ENCODE measurements around the gene MROH7. TPM values are rescaled to one million over a fixed set of nuclear protein-coding genes. Genes with fewer than 3 reads are reported as not detected.

The MROH7 gene
- total RNA-seq, 1 experiment from 2014 or later: not detected

GRCh38 chr1:54668567-54668966, 27.0 kb downstream of the MROH7 start:
- POLR2A ChIA-PET (ENCODE audit: unreplicated experiment): no interaction called here
- no peaks in the 10 kb centered on the region for H4K20me1 ChIP-seq (ENCODE audit: low read length)
- BruUV-seq (replicated peaks): no TSS peak
- no peaks in the 10 kb centered on the region for H3K9me2 ChIP-seq (replicated peaks; ENCODE audit: low read length)
- H3K4me3 ChIP-seq (ENCODE audit: low read length): no peak overlapping the region
- no peak overlapping the region for H3K9ac ChIP-seq (ENCODE audit: low read length)
- H3K4me1 ChIP-seq (ENCODE audit: insufficient read depth, low read length): no peaks in the 10 kb centered on the region
- intact Hi-C loops (cut with micrococcal nuclease): no loop called here
- H3F3A ChIP-seq (ENCODE audit: low read length, unreplicated experiment): no peaks in the 10 kb centered on the region
- H3K27me3 ChIP-seq (ENCODE audit: low read length): no peaks in the 10 kb centered on the region
- H2AFZ ChIP-seq (ENCODE audit: low read length): no peak overlapping the region
- no peak for TF ChIP-seq EZH2phosphoT487 (IDR thresholded peaks at IDR 0.05; ENCODE audit: borderline replicate concordance, low read length)
- no peak for TF ChIP-seq EZH2 (IDR thresholded peaks at IDR 0.05; ENCODE audit: low read length, unreplicated experiment)
- TF ChIP-seq CTCF (conservative IDR thresholded peaks at IDR 0.05; ENCODE audit: low read depth, low read length): no peak
- DNase-seq (no peak), ATAC-seq (no peak)
- no peaks in the 10 kb centered on the region for H3K9me3 ChIP-seq (ENCODE audit: low read length)
- no peaks in the 10 kb centered on the region for H3K79me2 ChIP-seq (ENCODE audit: low read length)
- no peak overlapping the region for H3K4me2 ChIP-seq (ENCODE audit: low read length)
- CTCF ChIA-PET: no interaction called here
- H3K27ac ChIP-seq (ENCODE audit: low read length): no peak overlapping the region
- H3K36me3 ChIP-seq (ENCODE audit: low read depth, low read length): no peaks in the 10 kb centered on the region

- H3K9ac ChIP-seq (ENCODE audit: low read length): no peak overlapping the region
- peak; percentile 85 for ATAC-seq
- no peaks in the 10 kb centered on the region for H3K9me2 ChIP-seq (replicated peaks; ENCODE audit: low read length)
- no peak overlapping the region for H3K4me2 ChIP-seq (ENCODE audit: low read length)
- no peak overlapping the region for H3K27ac ChIP-seq (ENCODE audit: low read length)
- no TSS peak for BruUV-seq (replicated peaks)
- intact Hi-C loops (cut with micrococcal nuclease): loop anchor here (1.0 to 5.0 kb wide), 4 partner anchors 120 to 325 kb away; partner anchors contain the start of gene BSND
- ChIA-PET POLR2A (ENCODE audit: unreplicated experiment) (no interaction called here), CTCF (interaction anchor here (0.5 kb wide), 2 partner anchors 55 to 262 kb away, joined by 7 to 9 read pairs; no protein-coding TSS in a partner anchor)
- no peaks in the 10 kb centered on the region for H3K36me3 ChIP-seq (ENCODE audit: low read depth, low read length)
- peak; percentile 76 for DNase-seq
- 0 out of 2 replicates have a peak, but pooled peaks cover under 1% of the 10 kb centered on the region for H3K27me3 ChIP-seq (ENCODE audit: low read length)
- H3F3A ChIP-seq (ENCODE audit: low read length, unreplicated experiment): no peaks in the 10 kb centered on the region
- H3K4me3 ChIP-seq (ENCODE audit: low read length): no peak overlapping the region
- TF ChIP-seq CTCF (conservative IDR thresholded peaks at IDR 0.05; ENCODE audit: low read depth, low read length) (peak; percentile 89), EZH2phosphoT487 (IDR thresholded peaks at IDR 0.05; ENCODE audit: borderline replicate concordance, low read length) (no peak)
- H3K4me1 ChIP-seq (ENCODE audit: insufficient read depth, low read length): no peaks in the 10 kb centered on the region
- no peaks in the 10 kb centered on the region for H3K79me2 ChIP-seq (ENCODE audit: low read length)
- H3K9me3 ChIP-seq (ENCODE audit: low read length): no peaks in the 10 kb centered on the region
- no peak overlapping the region for H2AFZ ChIP-seq (ENCODE audit: low read length)
- H4K20me1 ChIP-seq (ENCODE audit: low read length): no peaks in the 10 kb centered on the region
Observed at GRCh38 chr1:54671985-54672608, 30.5 kb downstream of the MROH7 start.
